ENCODE measurements around the gene TRIM74. TPM values are rescaled to one million over a fixed set of nuclear protein-coding genes. Genes with fewer than 3 reads are reported as not detected.

Gene TRIM74
- total and polyA plus RNA-seq, 9 of the 15 experiments (the other 6 are each of a cell fraction or from before 2014, with no cell fraction given) = not detected

Small RNA genes lying within 50 kb of the gene (small RNA-seq; reads per million reads assigned to genes)
- not detected for gene RF00019

Other genes starting within 250 kb of the TRIM74 start
- gene TYW1B, start 141.3 kb downstream of the TRIM74 start, total RNA-seq (2014; rRNA removed) = 9.4 and 10.2 TPM in 2 replicates
- 12.9 TPM in 2 replicates for gene TYW1B, start 141.3 kb downstream of the TRIM74 start, total RNA-seq (2014; rRNA removed; fragmentation: Illumina TruSeq; extraction: Trizol)
- gene TYW1B, start 141.3 kb downstream of the TRIM74 start, total RNA-seq (2015; rRNA removed; fragmentation: Illumina TruSeq; extraction: Trizol) = 13.6 and 14.7 TPM in 2 replicates
- 7.7 and 9.8 TPM in 2 replicates for gene TYW1B, start 141.3 kb downstream of the TRIM74 start, total RNA-seq (2021)
- gene TYW1B, start 141.3 kb downstream of the TRIM74 start, polyA plus RNA-seq (2011; rRNA removed) = 7.2 and 10.0 TPM in 2 replicates
- 7.3 and 9.1 TPM in 2 replicates for gene TYW1B, start 141.3 kb downstream of the TRIM74 start, polyA plus RNA-seq (2014; fragmentation: Illumina TruSeq; extraction: Trizol)
- gene TYW1B, start 141.3 kb downstream of the TRIM74 start, polyA plus RNA-seq (2014; fragmentation: Nextera tagmentation; extraction: Ambion mirVana) = 1 to 10 TPM; 5.8 to 9.8 TPM
- 6.2 and 7.2 TPM in 2 replicates for gene TYW1B, start 141.3 kb downstream of the TRIM74 start, polyA plus RNA-seq (2014; rRNA removed)
- 10.8 and 17.5 TPM in 2 replicates for gene POM121, start 44.4 kb downstream of the TRIM74 start, total RNA-seq (2014; rRNA removed)
- gene POM121, start 44.4 kb downstream of the TRIM74 start, total RNA-seq (2014; rRNA removed; fragmentation: Illumina TruSeq; extraction: Trizol) = 14.5 and 14.6 TPM in 2 replicates
- gene POM121, start 44.4 kb downstream of the TRIM74 start, total RNA-seq (2015; rRNA removed; fragmentation: Illumina TruSeq; extraction: Trizol) = 12.5 and 16.0 TPM in 2 replicates
- gene POM121, start 44.4 kb downstream of the TRIM74 start, total RNA-seq (2021) = 99.6 and 112 TPM in 2 replicates
- 8.7 and 10.2 TPM in 2 replicates for gene POM121, start 44.4 kb downstream of the TRIM74 start, polyA plus RNA-seq (2011; rRNA removed)
- 87.0 and 95.4 TPM in 2 replicates for gene POM121, start 44.4 kb downstream of the TRIM74 start, polyA plus RNA-seq (2014; fragmentation: Illumina TruSeq; extraction: Trizol)
- gene POM121, start 44.4 kb downstream of the TRIM74 start, polyA plus RNA-seq (2014; fragmentation: Nextera tagmentation; extraction: Ambion mirVana) = 1 to 10 TPM; 3.6 to 3.8 TPM
- 32.9 and 38.7 TPM in 2 replicates for gene POM121, start 44.4 kb downstream of the TRIM74 start, polyA plus RNA-seq (2014; rRNA removed)
- gene SPDYE8, start 60.3 kb upstream of the TRIM74 start, total RNA-seq (2014; rRNA removed) = not detected in 2 replicates
- not detected in 2 replicates for gene SPDYE8, start 60.3 kb upstream of the TRIM74 start, total RNA-seq (2014; rRNA removed; fragmentation: Illumina TruSeq; extraction: Trizol)
- not detected in 2 replicates for gene SPDYE8, start 60.3 kb upstream of the TRIM74 start, total RNA-seq (2015; rRNA removed; fragmentation: Illumina TruSeq; extraction: Trizol)
- not detected in 2 replicates for gene SPDYE8, start 60.3 kb upstream of the TRIM74 start, total RNA-seq (2021)
- gene SPDYE8, start 60.3 kb upstream of the TRIM74 start, polyA plus RNA-seq (2011; rRNA removed) = not detected in 2 replicates
- gene SPDYE8, start 60.3 kb upstream of the TRIM74 start, polyA plus RNA-seq (2014; fragmentation: Illumina TruSeq; extraction: Trizol) = not detected in 2 replicates
- gene SPDYE8, start 60.3 kb upstream of the TRIM74 start, polyA plus RNA-seq (2014; fragmentation: Nextera tagmentation; extraction: Ambion mirVana) = under 1 TPM; 0.03 to 0.10 TPM
- not detected in 2 replicates for gene SPDYE8, start 60.3 kb upstream of the TRIM74 start, polyA plus RNA-seq (2014; rRNA removed)
- gene SPDYE11, start 88.4 kb upstream of the TRIM74 start, total RNA-seq (2014; rRNA removed) = not detected in 2 replicates
- not detected in 2 replicates for gene SPDYE11, start 88.4 kb upstream of the TRIM74 start, total RNA-seq (2014; rRNA removed; fragmentation: Illumina TruSeq; extraction: Trizol)
- gene SPDYE11, start 88.4 kb upstream of the TRIM74 start, total RNA-seq (2015; rRNA removed; fragmentation: Illumina TruSeq; extraction: Trizol) = not detected in 2 replicates
- gene SPDYE11, start 88.4 kb upstream of the TRIM74 start, total RNA-seq (2021) = not detected in 2 replicates
- not detected in 2 replicates for gene SPDYE11, start 88.4 kb upstream of the TRIM74 start, polyA plus RNA-seq (2011; rRNA removed)
- not detected in 2 replicates for gene SPDYE11, start 88.4 kb upstream of the TRIM74 start, polyA plus RNA-seq (2014; fragmentation: Illumina TruSeq; extraction: Trizol)
- gene SPDYE11, start 88.4 kb upstream of the TRIM74 start, polyA plus RNA-seq (2014; fragmentation: Nextera tagmentation; extraction: Ambion mirVana) = under 1 TPM; 0.06 to 0.27 TPM
- gene SPDYE11, start 88.4 kb upstream of the TRIM74 start, polyA plus RNA-seq (2014; rRNA removed) = not detected in 2 replicates
- gene SPDYE9, start 116.6 kb upstream of the TRIM74 start, total RNA-seq (2014; rRNA removed) = not detected in 2 replicates
- gene SPDYE9, start 116.6 kb upstream of the TRIM74 start, total RNA-seq (2014; rRNA removed; fragmentation: Illumina TruSeq; extraction: Trizol) = not detected in 2 replicates
- not detected in 2 replicates for gene SPDYE9, start 116.6 kb upstream of the TRIM74 start, total RNA-seq (2015; rRNA removed; fragmentation: Illumina TruSeq; extraction: Trizol)
- not detected in 2 replicates for gene SPDYE9, start 116.6 kb upstream of the TRIM74 start, total RNA-seq (2021)
- gene SPDYE9, start 116.6 kb upstream of the TRIM74 start, polyA plus RNA-seq (2011; rRNA removed) = not detected in 2 replicates
- not detected in 2 replicates for gene SPDYE9, start 116.6 kb upstream of the TRIM74 start, polyA plus RNA-seq (2014; fragmentation: Illumina TruSeq; extraction: Trizol)
- under 1 TPM; 0.06 to 0.27 TPM for gene SPDYE9, start 116.6 kb upstream of the TRIM74 start, polyA plus RNA-seq (2014; fragmentation: Nextera tagmentation; extraction: Ambion mirVana)
- gene SPDYE9, start 116.6 kb upstream of the TRIM74 start, polyA plus RNA-seq (2014; rRNA removed) = not detected in 2 replicates

All from K562 (cell line).